ENCODE measurements around the gene NEK6.

Gene NEK6

DNA sequence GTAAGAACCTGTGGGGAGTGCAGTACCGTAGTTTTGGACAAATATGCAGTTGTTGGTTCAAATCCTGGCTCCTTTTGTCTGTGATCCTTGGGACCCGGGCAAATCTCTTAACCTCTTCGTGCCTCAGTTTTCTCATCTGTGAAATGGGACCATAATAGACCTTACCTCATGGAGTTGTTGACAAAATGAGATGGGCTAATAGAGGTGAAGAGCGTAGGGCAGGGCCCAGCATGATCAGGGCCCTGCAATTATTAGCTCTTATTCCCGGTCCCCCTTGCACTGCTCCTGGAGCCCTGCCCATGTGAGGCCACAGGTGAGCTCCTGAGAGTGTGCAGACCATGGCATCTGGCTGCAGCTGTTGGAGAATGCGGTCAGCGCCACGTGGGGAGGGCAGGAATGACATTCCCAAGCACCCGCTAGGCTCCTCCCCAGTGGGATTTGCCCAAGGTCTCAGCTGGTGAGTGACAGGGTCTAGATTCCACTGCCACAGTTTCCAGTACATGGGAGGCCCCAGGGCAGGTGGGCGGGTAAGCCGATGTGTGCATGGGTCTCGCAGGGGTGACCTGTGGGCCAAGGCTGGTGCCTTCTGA is 41.0 kb downstream of the NEK6 start:
- DNase-seq, result no peak

DNA sequence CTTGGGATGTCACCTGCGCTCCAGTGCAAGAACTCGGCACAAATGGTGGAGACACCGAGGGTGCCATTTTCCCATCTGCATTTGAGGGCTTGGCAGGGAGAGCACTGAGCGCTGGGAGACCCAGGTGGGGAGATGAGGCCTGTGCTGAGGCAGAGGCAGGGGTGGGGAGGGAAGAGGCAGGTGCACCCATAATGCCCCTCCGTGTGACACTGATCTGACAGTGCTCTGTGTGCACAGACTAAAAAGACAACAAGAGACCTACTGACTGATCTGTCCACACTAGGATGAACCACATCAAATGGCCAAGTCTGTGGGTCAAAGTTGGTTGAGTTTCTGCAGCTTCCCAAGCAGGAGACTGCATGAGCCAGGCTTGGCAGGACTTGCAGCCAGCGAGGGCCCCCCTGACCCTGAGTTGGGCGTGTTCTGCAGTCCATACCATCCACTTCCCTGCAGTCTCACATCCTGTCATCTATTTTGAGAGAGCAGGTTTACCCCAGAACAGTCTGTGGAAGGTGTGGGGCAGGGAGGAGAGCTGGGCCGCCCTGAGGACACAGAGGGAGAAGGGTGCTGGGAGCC is 41.9 kb downstream of the NEK6 start:
- no peak for DNase-seq

DNA sequence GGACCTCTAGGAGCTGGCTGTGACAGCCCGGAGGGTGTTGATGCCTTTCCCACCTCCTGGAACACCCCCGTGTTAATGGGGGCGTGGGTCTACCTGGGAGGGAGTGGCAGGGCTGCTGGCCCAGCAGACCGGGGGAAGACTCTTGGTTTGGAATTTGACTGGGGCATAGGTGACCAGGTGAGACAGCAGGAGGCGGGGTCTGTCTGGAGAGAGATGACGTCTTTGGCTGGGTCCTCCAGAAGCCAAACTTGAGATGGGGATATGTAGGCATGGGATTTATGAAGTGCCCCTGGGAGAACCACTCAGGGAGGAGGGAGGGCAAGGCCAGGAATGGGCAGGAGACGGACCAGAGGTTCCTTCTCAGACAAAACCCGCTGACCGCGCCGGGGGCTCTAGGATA is 42.6 kb downstream of the NEK6 start:
- DNase-seq, result no peak

DNA sequence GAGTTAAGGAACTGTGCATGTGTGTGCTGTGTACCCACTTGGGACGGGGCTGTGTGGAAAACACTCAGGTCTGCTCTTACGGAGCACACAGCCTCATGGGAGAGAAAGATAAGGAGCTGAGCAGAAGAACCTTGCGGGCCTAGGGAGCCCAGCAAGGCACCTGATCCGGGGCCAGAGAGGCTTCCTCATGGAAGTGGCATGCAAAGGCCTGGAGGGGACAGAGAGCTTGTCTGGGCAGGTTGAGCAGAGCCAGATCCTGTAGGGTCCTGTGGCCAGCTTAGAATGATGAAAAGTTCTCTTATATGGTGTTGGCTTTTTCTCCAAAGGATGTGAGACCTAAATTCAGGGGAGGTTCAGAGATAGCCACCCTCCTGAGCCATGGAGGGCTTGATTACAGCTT is 45.2 kb downstream of the NEK6 start:
- no peak for DNase-seq

DNA sequence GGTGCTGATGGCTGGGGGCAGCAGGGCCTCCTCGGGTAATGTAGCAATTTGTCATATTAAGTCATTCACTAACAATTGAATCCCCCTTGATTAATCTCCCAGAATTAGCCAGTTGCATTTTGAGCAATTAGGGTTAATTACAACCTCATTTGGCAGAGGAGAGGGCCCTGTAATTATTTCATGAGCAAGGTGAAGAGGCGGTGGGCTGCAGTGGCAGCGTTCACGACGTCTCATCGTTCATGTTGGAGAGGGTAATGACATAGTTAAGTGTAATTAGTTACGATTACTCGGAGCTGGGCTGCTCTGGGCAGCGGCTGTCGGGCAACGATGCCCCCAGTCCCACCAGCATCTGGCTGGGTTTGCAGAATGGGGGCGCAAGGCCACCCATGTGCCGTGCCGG is 46.0 kb downstream of the NEK6 start:
- no peak for DNase-seq

DNA sequence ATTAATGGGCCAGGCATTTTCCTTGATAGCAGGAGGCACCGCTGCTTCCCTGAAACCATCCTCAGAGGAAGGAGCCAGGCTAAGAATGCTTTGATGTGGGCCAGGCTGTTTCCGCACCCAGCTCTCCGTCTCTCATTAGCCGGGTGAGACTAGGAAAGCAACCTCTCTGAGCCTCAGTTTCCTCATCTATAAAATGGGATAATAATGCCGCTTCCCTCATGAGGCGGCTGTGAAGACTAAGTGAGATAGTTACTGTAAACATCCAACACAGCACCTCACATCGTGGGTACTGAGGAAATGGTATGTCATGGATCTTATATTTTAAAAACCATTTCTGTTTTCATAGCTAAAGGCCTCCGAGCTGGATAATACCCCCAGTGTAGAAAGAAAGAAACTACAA is 46.5 kb downstream of the NEK6 start:
- DNase-seq, result no peak

DNA sequence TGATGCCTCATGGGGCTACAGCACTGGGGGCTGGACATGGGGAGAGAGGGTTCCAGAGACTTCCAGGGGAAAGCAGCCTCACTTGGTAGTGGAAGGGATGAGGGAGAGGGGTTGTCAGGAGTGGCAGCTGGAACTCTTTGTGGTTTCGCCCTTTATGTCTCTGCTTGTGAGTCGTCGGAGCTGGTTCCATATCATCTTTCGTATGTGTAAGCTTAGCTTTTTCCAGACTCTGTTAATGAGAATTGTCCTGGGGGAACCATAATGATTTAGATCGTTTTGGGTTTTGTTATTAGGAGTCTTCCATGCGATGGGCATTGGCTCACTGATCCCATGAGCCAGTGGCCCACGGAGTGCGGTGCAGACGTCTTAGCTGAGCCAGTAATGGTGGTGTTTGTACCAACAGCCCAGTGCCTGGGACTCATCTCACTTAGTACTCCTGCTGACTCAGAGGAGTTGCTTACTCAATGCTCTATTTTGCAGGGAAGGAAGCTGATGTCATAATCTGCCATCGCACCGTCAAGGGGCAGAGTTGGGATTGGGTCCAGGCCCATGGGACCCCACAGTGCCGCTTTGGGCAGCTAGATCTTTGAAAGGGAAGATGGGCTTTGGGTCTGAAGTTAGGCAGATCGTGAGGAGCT is 48.5 kb downstream of the NEK6 start:
- no peak for DNase-seq

DNA sequence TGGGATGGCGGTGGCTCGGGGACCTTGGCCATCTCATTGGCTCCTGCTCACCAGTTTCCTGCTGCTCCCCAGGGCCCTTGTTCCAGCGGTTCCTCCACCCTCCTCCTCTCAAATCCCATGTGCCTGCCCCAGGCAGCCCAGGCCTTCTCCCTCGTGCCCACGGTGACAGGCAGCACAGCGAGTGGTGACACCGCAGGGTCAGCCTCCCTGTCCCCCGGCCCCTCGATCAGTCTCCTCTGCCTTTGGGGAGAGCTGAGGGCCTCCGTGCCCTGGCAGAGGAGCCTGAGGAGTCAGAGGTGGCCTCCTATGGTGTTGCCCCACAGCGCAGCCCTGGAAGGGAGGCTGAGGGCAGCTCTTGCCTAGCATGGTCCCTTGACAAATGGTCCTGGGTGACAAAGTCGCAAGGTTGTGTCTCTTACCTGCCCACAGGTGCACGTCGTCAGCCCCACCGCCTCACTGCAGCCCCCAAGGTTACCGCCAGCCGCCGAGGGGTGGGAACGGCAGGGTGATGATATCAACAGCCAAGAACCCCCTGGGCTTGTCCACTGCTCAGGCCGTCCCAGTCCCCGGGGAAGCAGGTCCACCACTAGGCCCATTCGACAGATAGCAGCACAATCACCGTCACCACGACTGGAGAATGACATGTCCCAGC is 49.8 kb downstream of the NEK6 start:
- DNase-seq, result no peak

DNA sequence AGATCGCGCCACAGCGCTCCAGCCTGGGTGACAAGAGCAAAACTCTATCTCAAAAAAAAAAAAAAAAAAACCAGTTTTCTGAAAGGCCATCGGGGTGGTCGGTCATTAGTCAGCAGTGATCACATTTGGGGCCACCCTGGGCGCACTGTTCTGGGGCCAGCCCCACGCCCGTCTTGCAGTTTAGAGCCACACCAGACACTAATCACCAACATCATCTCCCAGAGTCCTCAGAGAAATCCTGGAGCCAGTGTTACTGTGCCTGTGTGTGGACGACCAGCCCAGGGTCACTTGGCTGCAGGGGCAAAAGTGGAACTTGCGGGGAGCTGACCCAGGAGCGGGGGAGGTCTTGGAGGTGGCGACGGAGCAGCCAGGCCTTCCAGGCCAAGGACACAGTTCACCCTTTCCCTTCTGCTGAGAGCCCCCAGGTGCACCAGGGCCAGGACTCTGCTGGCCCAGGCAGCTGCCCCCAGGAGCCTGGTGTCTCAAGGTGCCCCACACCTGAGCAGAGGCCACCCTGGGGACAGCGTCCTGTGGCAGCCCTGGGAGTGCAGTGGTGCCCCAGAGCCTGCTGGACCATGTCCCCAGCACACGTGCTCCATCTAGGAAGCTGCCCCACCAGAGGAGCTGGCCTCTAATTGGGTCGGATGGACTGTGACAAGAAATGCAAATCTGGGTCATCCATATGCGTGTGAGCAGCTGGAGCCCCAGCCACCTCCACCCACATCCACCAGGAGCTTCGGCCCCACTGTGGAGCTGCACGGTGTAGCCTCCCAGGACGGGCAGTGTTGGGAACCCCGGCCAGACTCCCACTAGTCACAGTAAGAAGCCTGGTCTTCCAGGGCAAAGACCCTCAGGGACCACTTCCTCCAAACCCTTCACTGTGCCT is 51.1 kb downstream of the NEK6 start:
- DNase-seq, result no peak

DNA sequence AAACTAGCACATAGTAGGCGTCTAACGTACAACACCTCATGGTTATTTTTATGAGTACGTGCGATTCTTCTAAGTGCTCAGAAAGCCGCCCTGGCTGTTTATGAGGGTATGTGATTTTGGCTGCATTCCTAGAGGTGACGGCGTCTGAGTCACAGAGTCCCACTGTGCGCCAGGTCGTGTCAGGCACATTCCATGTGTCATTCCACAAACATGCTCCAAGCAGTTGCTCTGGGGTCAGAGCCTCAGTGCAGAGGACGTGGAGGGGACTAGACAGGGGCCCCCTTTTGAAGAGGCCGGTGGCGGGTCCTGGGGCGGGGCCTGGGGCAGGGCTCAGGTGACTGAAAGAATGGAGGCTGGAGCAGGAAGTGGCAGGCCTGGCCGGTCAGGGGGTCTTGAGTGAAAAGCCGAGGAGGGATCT is 51.9 kb downstream of the NEK6 start:
- no peak for DNase-seq

DNA sequence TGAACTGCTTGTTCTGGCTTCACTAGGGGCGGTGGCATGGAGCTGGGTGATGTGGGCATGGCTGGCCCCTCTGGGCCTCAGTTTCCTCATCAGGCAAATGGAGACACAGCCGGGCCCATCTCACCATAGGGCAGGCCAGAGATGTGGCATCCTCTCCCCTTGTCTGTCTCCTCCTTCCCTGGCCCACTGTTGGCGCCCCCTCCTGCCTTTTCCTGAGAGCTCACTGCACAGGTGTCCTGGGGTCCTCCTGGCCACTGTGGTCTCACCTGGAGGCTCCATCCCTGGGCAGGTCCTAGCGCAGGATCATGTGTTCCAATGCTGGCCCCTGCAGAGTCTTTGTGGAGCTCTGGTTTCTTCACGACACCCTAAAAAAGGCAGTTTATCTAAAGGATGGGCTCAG is 53.5 kb downstream of the NEK6 start:
- DNase-seq, result no peak

DNA sequence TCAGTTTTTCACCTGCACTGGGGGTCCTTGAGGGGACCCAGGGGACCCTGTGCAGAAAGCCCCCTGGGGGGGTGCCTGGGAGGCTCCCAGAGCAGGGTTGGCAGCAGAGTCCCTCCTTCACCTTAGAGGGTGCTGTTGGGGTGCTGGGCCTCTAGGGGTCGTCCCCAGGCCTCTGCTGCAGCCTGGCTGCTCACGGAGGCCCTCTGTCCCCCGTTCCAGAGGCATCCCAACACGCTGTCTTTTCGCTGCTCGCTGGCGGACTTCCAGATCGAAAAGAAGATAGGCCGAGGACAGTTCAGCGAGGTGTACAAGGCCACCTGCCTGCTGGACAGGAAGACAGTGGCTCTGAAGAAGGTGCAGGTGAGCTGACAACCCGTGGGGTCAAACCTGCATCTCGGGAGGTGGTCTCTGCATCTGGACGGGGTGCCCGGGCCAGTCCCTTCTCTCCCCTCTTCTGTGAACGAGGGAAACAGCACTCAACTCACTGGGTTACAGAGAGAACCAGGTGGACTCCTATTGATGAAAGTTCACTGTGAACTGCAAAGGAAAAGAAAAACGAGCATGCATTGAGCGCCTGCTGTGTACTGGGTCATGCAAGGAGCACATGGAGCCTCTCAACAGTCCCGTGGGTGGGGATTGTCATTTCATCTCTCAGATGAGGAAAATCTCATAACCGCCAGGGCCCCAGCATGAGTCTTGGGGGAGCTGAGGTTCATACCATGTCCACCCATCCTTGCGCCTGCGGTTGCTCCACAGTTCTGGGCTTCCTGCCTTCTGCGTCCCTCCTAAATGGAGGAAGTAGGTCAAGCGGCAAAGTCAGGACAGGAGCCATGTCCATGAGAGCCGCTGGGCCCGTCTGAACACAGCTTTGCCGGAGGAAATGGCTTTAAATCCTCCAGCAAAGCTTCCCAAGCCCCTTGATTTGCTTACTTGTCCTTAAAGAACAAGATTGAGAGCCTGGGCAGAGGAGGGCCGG is 54.8 kb downstream of the NEK6 start:
- DNase-seq, result no peak

DNA sequence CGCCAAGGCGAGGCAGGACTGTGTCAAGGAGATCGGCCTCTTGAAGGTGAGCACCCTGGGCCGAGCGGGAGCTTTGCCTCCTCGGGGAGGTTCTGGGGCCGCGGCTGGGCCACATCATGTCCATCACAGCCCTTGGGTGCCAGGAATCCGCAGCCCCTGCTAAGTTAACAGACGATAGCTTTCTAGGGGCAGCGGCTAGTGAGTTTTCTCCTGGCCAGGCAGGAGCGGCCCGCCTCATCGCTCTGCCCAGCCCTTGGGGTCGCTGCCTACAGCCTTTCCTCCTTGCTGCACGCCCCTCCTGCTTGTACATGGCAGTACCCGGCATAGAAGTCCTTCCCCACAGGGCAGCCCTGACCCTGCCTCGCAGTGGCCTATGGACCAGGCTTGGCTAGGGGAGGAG is 56.2 kb downstream of the NEK6 start:
- DNase-seq, result no peak

DNA sequence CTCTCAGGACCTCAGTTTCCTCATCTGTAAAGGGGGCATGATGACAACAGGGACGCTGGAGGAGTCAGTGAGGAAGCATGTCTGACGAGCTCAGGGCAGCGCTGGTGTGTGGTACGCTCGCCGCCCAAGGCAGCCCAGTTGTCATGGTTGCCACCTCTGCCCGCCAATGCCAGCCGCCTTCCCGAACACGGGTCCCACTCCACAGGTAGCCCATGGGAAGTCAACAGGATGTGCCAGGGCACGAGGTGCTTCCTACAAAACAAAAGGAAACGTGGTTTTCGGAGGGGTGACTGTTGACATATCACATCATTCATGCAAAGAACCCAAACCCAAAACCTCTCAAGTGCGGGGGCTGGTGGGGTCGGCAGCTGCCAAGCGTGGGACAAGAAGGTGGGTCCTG is 58.1 kb downstream of the NEK6 start:
- DNase-seq, result no peak

DNA sequence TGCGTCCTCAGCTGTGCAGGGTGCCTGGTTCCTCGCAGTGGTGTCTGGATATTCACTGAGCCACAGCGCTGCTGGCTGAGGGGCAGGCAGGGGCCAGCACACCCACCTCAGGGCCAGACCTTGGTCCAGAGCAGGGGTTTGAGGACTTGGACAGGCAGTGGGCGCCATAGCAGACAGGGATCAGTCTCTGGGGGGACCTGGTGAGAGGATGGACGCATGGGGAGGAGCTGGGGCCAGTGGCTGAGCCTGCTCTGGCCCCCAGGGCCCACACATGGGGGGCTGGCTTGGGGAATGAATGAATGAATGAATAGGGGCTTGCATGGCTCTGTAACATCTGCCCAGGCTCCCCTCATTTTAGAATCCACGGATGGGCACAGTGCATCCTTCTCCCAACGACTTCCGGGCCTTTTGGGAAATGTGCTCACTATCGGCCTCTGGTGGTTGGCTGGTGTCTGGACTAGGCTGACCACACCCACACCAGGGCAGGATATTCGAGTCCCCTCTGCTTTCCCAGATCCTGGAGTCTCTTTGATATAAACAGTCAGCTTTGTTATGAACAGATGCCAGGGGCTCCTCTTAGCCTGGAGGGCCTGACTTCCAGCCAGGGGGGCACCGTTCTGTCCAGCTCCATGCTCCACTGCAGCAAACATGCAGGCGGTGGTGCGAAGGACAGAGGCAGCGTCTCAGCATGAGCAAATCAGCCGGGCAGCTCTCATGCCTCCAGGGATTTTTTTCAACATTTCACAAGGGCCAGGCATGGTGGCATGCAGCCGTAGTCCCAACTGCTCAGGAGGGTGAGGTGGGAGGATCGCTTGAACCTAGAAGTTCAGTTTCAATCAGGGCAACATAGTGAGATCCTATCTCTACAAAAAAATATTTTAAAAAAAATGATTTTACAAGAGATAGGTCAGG is 62.6 kb downstream of the NEK6 start:
- DNase-seq, result peak; percentile 47

DNA sequence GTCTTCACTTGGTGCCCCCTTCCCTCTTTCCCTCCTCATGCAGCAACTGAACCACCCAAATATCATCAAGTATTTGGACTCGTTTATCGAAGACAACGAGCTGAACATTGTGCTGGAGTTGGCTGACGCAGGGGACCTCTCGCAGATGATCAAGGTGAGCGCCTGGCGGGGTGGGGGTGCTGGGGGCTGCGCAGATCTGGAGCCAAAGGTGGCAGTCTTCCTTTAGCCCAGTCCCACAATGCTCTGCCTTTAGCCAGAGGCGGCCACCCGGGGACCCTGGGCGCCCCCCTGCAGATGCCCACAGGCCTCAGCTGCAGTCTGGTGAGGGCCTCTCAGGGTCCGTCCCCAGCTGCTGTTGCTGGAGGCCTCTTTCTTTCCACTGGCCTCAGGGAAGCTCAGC is 63.7 kb downstream of the NEK6 start:
- no peak for DNase-seq

DNA sequence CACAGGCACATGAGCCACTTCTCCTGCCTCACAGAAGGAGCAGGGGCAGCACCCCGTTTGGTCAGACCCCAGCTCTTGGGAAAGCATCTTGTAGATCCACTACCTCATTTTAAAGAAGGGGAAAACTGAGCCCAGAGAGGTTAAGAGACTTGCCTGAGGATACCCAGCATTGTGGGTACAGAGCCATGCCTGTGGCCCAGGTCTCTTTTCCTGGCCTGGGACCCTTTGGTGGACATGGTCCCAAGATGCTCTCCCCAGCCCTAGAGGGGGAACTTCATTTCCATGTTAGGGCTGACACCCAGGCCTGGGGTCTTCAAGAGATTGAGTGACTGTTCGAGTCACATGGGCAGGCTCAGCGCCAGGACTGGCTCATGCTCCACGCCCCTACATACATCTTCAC is 64.2 kb downstream of the NEK6 start:
- no peak for DNase-seq

DNA sequence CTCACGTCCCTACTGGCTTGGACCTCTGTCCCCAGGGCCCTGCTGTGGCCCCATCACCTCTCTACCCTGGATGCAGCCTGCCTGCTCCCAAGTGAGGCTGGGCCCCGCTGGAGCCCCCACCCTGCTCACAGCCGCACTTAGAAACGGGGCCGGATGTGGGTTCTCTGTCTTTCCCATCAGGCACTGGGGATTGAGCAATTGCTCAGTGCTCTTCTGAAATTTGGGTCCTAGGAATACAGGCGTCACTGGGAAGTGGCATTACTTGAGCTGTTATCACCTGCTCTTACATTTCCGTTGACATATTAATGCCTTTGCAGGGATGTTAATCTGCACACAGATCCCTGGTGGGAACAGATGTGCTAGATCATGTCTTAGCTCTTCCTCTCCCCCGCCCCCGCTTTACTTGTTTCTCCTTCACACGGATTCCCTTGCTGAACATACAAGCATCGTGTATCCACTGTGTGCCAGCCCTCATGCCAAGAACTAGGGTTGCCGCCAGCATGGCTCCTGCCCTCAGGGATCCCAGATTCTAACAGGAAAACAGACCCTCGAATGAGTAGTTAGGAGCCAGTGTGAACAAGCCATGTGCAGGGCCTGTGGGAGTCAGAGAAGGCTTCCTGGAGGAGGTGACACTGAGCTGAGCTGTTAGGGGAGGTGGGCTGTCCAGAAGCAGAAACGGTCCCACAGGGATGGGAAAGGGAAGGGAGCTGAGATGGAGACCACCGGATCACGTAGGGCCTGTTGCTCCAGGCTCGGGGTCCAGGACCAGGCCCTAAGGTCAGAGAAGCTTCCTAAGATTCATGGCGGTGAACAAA is 65.1 kb downstream of the NEK6 start:
- no peak for DNase-seq

DNA sequence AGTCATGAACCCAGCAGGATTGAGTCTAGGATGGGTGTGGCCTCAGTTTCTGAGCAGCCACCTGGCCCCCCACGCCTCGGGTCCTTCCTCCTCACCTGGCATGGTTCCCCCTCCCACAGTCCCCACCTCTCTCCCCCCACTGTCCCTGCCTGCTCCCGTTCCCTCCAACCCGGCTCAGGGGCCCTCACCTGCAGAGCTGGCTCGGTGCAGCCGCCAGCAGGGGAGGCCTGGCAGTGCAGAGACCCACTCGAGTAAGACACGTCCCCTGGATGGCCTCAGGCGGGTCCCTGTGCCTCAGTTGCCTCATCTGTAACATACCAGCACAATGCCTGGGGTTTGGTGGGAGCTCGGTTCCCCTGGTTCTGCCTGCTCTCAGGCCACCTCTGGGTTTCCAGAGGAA is 66.2 kb downstream of the NEK6 start:
- no peak for DNase-seq

DNA sequence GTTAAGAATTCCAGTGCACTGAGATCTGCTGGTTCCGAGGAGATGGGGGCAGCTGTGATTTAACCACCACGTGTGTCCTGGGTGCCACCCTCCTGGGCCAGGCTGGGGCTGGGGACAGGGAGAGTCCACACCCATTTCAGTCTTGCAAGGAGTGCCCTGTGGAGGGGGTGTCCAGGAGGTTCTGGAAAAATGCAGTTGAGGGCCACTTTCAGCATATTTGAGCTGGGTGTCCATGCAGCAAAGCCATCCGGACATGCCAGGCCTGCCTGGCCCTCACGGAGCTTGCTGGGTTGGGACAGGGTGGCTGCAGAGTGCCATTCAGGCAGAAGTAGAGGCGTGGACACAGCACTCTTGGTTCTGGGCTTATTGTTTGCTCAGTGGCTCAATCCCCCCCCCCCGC is 68.1 kb downstream of the NEK6 start:
- no peak for DNase-seq

All from CD4-positive, alpha-beta T cell treated with Interleukin-17A for 1 hour (primary cell).